ENCODE results near the gene CDC123.
"Not testable (repeated sequence)": the region's sequence is repeated elsewhere in the genome, so short reads cannot be mapped to it uniquely, and the experiment has no call there.

Gene CDC123

DNA sequence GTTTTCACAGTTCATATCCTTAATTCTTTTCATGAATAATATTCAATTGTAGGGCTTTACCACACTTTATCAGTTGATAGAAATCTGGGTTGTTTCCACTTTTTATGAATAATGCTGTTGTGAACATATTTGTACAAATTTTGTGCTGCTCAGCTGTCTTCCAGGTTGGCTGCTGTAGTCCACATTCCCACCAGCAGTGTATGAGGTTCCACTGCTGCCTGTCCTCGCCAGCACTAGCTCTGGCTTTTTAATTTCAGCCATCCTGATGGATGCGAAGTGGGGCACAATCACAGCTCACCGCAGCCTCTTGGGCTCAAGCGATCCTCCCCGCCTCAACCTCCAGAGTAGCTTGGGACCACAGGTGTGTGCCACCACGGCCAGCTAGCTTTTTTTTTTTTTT is 33.1 kb upstream of the CDC123 start:
- no peak overlapping the region for H3K4me3 ChIP-seq (ENCODE audit: control insufficient read depth, low read depth, low read length)

DNA sequence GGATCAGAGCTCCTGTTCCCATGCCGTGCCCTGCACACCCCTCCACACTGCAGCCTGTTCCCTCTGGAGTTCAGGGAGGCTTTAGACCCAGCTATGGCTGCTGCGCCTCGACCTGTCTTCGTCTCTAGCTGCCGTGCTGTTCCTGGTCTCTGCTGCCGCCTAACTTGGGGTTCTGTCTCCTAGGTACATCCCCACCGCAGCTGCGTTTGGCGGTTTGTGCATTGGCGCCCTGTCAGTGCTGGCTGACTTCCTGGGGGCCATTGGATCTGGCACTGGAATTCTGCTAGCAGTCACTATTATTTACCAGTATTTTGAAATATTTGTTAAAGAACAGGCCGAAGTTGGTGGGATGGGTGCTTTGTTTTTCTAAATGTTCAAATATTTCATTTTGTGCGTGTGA is 31.9 kb upstream of the CDC123 start:
- TF ChIP-seq, protein P1, sequence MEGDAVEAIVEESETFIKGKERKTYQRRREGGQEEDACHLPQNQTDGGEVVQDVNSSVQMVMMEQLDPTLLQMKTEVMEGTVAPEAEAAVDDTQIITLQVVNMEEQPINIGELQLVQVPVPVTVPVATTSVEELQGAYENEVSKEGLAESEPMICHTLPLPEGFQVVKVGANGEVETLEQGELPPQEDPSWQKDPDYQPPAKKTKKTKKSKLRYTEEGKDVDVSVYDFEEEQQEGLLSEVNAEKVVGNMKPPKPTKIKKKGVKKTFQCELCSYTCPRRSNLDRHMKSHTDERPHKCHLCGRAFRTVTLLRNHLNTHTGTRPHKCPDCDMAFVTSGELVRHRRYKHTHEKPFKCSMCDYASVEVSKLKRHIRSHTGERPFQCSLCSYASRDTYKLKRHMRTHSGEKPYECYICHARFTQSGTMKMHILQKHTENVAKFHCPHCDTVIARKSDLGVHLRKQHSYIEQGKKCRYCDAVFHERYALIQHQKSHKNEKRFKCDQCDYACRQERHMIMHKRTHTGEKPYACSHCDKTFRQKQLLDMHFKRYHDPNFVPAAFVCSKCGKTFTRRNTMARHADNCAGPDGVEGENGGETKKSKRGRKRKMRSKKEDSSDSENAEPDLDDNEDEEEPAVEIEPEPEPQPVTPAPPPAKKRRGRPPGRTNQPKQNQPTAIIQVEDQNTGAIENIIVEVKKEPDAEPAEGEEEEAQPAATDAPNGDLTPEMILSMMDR (IDR thresholded peaks at IDR 0.05; ENCODE audit: control insufficient read depth, insufficient read depth, low read depth, low read length, missing control alignments): no peak
- DNase-seq (ENCODE audit: low read depth): no peak

More for the DNA sequence above, 33.1 kb upstream of the CDC123 start:
- DNase-seq (ENCODE audit: low read depth): no peak
- TF ChIP-seq, protein P1 (IDR thresholded peaks at IDR 0.05; ENCODE audit: control insufficient read depth, insufficient read depth, low read depth, low read length, missing control alignments): no peak

DNA sequence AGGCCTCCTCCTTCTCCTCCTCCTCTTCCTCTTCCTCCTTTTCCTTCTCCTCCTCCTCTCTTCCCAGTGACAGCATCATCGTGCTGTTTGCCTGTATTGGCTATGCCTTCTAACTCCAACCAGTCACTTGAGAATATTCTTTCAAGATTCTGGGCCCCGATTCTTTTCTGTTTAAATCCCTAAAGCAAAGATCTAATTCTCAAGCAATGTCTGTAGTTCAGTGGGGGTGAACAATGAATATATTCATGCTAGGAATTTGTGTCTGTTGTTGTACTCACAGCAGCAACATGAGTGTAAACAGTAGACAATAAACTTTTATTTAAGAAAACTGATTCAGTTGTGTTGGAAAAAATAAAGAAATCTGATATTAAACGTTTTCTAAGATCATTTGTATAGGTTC is 31.0 kb upstream of the CDC123 start:
- H3K4me3 ChIP-seq (ENCODE audit: control insufficient read depth, low read depth, low read length): no peak overlapping the region
- TF ChIP-seq, protein P1 (IDR thresholded peaks at IDR 0.05; ENCODE audit: control insufficient read depth, insufficient read depth, low read depth, low read length, missing control alignments): no peak
- no peak for DNase-seq (ENCODE audit: low read depth)

More for the DNA sequence above, 31.9 kb upstream of the CDC123 start:
- H3K4me3 ChIP-seq (ENCODE audit: control insufficient read depth, low read depth, low read length): no peak overlapping the region

DNA sequence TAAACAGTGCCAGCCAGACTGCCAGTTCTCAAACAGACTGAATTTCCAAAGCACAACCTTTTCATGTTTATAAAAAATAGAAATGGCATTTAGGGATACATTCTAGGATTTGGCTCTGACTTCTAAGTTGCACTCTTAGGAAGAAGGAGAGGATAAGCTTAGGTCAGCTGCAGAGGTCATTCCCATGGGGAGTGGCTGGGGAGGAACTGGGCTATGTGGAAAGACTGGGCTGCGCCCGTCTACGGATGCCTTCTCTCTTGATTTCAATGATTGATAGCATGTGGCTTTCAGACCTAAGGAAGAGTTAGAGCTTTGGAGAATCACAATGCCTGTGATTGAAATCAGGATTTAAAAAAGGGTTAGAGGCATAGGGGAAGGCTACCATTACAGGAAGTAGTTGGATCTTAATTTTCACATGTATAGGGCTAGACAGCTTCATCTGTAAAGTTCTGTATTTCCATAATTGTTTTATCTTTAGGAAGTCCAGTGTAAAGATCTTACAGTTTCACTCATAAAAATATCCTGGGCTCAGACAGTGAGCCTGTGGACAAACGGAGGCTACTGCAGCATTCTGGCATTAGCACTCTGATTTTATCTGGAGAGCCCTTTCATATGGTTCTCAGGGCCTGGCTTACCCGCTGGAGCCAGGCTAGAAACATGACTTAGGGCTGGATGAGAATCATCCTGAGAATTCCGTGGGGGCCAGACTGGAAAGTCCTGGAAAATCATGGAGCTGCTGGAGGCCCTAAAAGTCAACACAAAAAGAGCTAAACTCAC is 29.8 kb upstream of the CDC123 start:
- TF ChIP-seq, protein P1 (IDR thresholded peaks at IDR 0.05; ENCODE audit: control insufficient read depth, insufficient read depth, low read depth, low read length, missing control alignments): no peak
- H3K4me3 ChIP-seq (ENCODE audit: control insufficient read depth, low read depth, low read length): no peak overlapping the region
- no peak for DNase-seq (ENCODE audit: low read depth)

DNA sequence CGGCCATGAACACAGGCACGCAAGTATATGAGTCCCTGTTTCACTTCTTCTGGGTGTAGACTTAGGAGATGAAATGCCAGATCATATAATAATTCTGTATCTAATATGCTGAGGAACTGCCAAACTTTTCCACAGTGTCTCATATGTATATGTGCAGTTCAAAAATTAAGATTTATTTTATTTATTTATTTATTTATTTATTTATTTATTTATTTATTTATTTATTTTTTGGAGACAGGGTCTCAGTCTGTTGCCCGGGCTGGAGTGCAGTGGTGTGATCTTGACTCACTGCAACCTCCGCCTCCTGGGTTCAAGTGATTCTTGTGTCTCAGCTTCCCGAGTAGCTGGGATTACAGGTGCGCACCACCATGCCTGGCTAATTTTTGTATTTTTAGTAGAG is 24.5 kb upstream of the CDC123 start:
- H3K4me3 ChIP-seq (ENCODE audit: control insufficient read depth, low read depth, low read length); DNase-seq (ENCODE audit: low read depth): not testable (repeated sequence)

DNA sequence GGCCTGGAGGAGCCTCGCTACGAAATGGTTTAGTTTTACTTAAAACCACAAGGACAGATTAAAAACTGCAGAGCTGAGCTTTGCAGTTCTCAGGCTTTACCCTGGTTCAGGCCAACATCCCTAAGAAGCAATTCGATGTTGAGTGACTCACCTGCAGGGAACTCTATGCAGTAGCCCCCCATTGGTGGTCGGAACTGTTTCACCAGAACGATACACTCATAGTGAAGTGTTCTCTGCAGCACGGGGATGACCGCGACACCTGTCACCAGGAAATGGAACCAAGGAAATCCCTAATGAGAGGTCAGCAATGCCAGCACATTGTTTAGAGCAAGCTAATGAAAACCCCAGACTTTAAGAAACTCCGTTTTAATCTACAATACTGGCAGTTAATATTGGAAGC is 18.3 kb upstream of the CDC123 start:
- DNase-seq (ENCODE audit: low read depth): no peak
- no peak overlapping the region for H3K4me3 ChIP-seq (ENCODE audit: control insufficient read depth, low read depth, low read length)
- TF ChIP-seq, protein P1 (IDR thresholded peaks at IDR 0.05; ENCODE audit: control insufficient read depth, insufficient read depth, low read depth, low read length, missing control alignments): no peak

DNA sequence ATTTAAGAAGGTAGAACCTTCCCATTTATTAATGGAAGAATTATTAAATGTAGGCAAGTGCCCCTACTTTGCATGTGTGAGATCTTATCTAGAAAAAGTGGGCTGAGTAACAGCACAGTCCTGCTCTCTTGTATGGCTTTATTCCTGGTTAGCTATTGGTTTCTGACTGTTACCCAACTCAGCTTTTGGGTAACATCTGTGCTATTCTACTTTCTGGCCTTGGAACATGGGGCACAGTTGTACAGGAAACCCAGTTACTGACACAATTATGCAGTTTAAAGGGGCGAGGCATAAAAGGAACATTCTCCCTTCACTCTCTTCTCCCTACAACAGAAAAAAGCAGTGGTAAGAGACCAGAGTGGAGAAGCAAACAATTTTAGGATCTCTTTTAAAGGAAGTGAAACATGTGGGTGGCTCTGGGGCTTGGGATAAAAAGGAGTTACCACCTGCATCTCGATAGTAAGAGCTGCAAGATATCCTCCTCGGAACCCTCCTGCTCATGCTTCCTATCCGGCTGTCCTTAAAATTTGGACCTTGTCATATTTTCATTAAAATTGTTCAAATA is 16.3 kb upstream of the CDC123 start:
- DNase-seq (ENCODE audit: low read depth): no peak
- TF ChIP-seq, protein P1 (IDR thresholded peaks at IDR 0.05; ENCODE audit: control insufficient read depth, insufficient read depth, low read depth, low read length, missing control alignments): no peak
- H3K4me3 ChIP-seq (ENCODE audit: control insufficient read depth, low read depth, low read length): no peak overlapping the region
